HG03575 (cell line): Measurements from ENCODE around the gene BIN1.

Experiments used
- ATAC-seq: cut with Tn5 transposase; IDR thresholded peaks from one replicate; pipeline ENCODE4 v1.9.1; 2021; ENCODE audit not compliant: unreplicated experiment, insufficient number of reproducible peaks, low FRiP score; ENCODE audit errors: extremely low read depth

BIN1 gene

DNA sequence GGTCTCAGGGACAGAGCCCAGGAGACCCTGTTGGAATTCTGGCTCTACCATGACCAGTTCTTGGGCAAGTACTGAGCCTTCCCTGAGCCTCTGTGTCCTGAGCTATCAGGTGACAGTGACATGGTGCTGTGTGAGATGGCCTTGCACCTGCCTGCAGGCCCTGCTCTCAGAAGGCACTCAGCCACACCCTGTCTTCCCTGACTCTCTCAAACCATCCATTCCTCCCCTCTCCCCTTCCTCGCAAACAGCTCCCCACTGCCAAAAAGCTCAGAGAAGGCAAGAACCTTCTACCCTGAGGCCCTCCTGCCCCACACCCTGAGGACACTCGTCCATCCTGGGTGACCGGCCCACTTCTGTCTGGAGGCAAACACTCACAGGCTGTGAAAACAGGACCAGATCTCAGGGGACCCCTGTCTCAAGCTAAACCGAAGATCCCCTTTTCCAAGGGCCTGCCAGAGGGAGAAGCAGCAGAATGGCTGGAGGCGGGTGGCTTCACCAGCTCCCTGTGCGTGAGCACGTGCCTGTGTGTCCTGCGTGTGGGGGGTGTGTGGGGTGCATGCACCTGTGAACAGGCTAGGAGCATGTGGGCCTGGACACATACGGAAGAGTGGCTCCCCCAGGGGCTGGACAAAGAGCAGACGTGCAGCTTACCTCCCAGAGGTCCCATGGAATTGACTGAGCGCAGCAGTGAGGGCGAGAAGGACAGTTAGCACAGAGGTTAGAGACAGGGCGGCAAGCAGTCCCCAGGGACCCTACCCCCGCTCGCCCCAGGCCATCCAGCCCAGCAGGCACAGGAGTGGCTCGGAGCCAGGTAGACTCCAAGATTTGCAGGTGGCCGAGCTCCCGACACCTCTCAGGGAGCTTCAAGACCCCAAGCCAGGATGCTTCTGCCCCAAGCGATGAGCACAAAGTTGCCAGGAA lies 53.9 kb downstream of the BIN1 start:
- ATAC-seq: no peak

DNA sequence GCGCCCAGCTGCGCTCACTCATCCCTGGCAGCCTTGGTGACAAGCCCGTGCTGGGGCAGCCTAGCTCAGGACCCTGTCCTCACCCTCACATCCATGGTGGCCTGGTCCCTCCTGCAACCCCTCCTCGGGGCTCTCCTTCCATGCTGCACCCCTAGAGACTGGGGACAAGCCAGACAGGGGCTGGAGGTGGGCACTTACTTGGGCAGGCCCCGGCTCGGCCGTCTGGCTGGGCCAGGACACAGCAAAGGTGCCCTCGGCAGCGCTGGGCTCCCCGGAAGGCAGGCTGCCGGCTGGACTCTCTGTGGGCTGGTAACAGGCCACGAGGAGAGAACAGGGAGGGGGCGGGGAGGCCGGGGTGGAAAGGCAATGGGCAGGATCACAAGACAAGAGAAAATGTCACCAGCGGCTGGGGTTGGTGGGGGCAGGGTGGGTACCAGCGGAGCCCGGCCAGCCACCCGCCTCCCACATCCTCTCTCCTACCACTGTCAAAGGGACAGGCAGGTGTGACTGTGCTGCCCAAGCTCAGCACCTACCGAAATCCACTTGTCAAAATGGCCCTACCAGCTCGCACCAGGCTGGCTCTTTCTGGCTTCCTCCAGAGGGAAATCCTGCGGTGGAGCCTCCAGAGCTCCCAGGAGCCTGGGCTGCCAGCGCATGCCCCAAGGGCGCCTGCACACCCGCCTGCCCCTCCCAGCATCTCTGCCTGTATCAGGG lies 54.7 kb downstream of the BIN1 start:
- ATAC-seq: no peak

DNA sequence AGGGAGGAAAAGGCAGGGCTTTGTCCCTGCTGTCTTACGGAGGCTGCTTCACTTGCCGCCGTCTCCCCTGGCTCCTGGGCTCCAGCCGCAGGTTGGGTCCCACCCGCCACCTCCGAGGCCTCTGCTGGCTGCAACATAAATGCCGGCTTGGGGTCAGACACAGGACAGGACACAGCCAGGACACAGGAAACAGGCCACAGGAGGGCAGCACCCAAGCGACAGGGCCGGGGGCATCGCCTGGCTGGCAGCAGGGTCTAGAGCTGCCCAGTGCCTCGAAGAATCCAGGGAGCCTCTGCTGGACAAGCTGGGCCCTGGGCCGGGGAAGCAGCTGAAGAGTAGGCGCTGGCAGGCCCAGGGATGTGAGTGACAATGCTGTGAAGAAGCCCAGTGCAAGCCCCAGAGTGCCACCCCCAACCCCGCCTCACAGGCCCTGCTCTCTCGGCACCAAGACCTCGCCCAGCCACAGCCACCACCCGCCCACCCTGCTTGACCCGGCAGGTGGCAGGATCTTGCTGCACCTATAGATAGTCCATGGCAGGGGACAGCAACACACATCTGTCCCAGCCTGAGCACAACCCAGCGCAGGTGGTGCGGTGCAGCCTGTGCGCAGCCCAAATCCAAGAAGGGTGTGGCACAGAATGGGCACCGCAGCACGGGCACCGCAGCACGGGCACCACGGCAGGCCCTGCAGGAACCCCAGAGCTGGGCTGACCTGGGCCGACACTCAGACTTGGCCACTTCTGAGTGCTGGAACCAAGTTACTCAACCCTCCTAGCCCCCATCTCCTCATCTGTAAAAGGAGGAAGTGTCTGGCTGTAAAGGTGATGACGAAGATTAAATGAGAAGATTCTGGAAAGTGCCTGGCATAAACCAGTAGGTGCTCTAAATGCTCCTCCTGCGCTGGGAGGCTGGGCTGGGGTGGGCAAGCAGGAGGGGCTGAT lies 55.6 kb downstream of the BIN1 start:
- no peak for ATAC-seq

DNA sequence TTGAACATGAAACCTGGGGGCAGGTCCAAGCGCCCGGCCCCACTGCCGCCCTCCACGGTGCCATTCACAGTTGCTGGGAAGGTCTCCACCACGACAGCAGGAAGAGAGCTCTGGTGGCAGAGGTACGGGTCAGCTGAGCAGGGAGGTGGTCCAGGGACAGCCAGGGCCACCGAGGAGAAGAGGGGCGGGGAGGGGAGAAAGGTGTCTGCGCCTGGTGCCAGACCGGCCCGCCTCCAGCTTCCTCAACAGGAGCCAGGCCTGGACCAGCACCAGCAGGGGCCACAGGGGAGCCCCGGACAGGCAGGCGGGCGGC lies 56.2 kb downstream of the BIN1 start:
- ATAC-seq: no peak

DNA sequence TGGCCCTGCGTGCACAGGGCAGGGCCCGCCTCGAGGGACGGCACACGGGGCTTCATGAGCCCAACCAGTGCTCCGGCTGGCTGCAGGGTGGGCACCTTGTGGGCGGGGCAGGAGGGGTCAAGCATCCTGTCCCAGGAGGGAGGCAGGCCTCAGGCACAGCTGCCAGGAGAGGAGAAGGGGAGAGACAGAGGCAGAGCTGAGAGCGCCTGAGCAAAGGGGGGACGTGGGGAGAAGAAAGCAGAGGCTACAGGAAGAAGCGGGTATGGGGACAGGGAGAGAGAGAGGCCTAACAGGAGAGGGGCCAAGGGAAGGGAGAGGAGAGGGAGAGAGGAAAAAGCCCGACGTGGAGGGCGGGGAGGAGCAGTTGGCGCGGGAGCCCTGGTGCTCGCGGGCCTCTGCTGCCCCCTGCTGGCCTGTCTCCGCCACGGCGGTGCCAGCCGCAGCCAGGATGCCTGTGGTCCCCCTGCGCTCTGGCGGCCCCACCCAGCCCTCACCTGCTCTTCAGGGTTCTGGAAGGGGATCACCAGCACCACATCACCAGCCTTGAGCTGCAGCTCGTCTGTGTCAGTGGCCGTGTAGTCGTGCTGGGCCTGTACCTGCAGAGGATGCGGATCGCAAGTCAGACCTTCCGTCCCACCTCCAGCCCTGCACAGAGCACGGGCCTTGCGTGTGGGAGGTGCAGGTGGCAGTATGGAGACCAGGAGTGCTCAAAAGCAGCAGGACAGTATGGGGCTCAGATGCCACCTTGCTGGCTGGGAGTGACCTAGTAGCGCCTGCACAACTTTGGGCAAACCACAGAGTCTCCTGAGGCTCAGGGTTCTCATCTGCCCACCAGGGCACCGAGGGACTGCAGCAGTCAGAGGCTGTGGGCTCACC lies 56.8 kb downstream of the BIN1 start:
- no peak for ATAC-seq

DNA sequence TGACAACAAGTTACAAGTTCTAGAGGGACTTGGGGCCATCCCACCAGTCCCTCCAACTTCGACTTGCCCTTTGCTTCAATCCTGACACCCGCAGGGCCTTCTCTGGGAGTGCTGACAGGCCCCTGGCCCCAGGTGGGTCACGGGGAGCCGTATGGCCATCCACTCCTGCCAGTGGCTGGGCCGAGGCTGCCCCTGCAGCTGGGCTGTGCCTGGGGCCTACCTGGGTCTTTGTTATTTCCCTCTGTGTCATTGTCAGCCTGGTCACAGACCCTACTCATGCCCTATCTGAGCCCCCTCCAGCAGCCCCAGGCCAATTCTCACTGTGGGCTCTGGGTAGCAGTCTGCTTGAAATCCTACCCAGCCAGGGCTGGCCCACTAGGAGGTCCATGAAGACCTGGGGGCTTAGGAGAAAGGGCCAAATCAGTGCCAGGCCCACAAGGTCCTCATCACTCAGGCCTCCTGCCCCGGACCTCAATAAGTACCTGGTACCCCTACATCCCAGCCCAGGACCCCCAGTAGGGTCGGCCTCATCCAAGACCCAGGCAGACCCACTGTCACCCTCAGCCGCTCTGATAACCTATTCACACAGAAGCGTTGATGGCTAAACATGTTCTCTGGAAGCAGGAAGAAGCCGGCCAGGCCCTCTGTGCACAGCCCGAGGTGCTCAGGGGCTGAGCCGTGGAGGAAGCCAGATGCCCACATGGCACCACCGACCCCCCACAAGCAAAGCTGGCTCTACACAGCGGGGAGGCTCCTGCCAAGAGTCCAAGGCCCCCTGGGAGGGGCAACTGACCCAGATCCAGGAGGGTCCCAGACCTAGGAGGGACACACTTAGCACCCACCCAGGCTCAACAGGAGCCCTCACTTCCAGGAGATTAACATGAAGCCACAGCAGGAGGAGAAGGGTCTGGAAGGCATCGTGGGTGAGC lies 57.7 kb downstream of the BIN1 start:
- no peak for ATAC-seq

DNA sequence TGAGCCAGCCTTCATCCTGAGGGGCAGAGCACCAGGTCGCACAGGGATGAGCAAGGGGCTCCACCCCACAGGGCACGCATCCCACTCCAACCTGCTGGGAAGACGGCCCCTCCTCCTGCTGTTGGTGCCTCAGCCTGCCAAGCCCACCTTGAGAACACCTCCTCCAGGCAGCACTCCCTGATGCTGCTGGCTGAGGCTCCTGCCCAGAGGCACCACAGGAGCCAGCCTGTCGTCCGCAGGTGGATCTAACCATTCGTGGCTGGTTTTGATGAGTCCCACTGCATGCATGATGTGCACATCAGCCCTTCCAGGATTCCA lies 58.4 kb downstream of the BIN1 start:
- ATAC-seq: no peak

DNA sequence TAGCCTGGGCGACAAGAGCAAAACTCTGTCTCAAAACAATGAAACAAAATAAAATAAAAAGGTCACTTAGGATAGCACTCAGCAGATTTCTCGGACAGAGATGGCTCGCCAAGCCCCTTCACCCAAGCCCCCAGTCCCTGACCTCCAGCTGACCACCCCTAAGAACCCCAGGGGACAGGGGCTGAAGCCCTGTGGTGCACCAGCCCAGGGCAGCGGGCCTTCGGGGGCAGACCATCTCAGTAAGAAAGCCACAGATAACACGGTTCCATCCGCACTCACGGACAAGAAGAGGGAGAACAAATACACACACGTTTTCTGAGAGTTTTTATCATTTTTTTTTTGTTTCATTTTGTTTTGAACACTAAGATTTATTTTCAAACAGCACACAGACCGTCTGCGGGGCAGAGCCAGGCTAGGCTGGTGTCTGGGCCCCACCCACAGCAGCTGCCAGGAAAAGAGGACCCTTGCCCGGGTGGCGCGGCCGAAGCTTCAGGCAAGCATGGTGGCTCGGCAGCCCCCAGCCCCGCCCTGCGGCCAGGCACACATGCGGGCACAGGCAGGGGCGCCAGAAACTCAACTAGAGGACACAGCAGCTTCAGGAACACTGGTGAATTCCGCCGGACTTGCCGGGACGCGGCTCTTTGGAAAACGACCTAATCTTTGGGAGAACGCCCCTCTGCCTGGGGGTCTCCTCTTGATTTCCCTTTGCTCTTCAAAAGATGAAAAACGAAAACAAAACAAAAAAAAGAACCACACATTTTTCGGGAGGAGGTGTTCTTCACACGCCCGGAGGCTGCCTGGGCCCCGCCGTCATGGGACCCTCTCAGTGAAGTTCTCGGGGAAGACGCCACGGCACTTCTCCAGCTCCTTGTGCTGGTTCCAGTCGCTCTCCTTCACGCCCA lies 59.0 kb downstream of the BIN1 start:
- ATAC-seq: no peak

DNA sequence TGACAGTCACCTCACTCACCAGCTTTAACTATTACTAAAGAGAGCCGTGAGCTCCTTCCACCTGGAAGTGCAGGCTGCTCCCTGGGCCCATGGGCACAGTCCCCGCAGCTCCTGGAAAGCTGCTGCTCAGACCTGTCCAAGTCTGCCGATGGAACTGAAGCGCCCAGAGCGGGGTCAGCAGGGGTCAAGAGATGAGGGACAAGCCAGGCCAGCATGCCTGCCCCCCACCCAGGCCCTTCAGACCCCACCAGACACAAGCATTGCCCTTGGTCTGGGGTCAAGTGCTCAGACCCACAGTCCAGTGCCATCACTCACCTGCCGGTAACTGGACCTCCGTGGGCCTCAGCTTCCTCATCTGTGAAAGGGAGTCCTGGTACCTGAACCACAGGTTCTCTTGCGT lies 59.9 kb downstream of the BIN1 start:
- no peak for ATAC-seq

DNA sequence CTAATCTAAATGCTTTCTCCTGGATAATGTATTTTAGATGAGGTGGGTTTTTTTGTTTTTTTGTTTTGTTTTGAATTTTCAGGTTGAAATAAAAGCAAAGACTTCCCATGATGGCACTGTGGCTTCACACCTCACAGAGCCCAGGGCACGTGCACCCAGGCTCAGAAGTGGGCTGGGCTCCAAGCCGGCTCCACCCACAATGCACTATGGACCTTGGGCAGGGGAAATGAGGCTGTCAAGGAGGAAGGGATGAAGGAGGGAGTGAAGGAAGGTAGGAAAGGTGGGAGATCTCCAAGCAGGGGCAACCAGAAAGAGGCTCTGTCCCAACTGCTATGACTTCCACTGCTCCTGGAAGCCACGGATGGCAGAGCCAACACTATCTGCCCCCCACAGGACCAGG lies 60.4 kb downstream of the BIN1 start:
- ATAC-seq: no peak

DNA sequence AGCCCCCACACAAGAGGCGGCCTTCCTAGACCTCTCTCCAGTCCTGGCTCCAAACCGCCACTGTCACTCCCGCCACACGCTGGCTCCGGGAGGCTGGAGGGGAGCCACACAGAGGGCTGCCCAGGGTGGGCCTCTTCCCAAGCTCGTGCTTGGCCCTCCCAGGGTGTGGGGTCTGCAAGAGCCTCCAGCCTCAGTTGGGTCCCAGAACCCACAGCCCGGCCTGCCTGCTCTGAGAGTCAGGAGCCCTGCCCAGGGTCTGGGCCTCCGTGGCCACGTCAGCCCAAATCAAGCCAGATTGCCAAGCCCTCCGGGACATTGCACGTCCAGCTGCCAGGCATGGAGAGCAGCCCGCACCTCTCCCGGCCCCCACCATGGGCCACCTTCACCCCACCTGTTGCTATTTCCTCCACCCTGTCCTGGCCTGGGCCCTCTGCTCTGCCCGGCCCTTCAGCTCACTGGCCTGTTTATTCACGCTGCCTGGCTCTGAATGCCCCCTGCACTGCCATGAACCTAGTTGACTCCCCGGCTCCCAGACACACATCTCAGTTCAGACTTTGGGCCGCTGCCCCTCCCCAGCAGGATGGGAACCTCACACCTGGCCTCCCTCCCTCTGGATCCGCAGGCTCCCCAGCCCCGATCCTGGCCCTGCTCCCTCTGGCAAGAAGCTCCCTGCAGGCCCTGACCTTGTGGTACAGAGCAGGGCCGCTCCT lies 61.0 kb downstream of the BIN1 start:
- no peak for ATAC-seq

DNA sequence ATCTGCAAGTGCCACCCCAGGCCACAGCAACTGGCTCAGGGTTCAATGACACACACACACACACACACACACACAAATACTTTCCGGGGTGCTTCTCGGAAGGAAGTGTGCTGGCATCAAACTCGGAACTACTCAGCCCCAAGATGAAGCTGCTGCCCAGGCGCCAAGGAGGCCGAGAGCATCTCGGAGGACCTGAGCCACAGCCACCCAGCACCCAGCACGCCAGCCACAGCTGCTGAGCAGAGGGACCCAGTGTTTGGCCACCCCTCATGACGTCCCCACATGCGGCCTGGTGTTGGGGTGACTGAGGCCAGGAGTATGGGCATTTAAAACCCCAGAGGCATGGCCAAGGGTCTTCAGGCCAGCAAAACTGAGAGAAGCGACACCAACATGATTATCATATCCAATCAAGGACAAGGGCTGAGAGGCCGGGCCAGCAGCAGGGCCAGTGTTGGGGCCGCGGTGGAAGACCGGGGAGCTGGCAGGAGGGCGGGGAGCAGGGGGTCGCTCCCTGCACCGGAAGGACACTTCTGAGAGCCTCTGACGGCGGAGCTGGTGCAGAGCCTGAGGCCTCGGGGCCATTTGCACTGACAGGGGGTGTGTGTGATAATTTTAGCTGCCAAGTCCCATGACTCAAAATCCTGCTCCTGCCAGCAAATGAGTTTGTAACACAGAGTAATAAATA lies 61.8 kb downstream of the BIN1 start:
- ATAC-seq: no peak

DNA sequence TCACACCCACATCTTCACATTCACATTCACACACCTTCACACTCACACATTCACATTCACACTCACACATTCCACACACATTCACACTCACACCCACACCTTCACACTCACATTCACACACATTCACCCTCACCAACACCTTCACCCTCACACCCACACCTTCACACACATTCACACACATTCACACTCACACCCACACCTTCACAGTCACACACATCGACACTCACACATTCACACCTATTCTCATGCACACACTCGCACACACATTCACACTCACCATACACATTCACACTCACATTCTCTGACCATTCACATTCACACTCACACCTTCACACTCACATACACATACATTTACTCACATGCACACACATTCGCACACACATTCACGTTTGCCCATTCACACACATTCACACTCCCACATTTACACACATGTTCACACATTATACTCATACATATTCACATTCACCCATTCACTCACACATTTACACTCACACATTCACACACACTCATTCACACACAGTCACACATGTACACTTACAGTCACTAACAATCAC lies 62.7 kb downstream of the BIN1 start:
- ATAC-seq: no peak

DNA sequence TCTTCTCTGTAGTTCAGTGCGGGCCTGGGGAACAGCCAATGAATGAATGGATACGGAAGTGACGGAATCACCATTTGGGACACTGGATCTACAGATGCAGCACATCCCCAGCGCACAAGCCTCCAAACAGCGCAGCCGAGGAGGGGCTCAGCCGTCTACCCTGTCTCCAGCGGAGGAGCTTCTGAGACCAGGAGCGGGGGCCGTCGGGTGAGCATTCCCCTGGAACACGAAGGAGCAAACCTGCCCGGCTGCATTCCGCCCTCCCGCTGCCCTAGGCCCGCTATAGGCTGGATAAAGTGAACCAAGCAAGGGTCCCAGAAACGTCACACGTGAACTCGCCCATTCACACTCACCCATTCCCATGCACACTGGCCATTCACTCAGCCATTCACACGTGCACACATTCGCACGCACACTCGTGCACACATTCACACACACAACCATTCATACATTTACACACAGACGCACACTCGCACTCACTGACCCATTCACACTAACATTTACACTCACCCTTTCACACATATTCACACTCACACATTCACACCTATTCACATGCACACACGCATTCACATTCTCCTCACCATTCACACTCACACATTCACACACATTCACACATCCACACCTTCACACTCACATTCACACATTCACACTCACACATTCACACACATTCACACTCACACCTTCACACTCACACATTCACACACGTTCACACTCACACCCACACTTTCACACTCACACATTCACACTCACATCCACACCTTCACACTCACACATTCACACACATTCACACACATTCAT lies 63.4 kb downstream of the BIN1 start:
- ATAC-seq: no peak
